GM10248 (cell line): Measurements from ENCODE around the gene HBA2.
A peak's percentile ranks its signal among the peaks of the same experiment; 100 is the strongest.

Experiments
- CTCF ChIA-PET: fragments of 300-600 bp; sonication (Branson Sonifier 250); formaldehyde crosslinking; extraction: SDS; loops from one replicate; lab custom pipeline; 2021; ENCODE audit warnings: antibody characterized with exemption; lab: Yijun Ruan, JAX
- POLR2A ChIA-PET: fragments of 350-650 bp; sonication (Branson Sonifier 250); formaldehyde crosslinking; extraction: SDS; loops from one replicate; lab custom pipeline; 2020; ENCODE audit warnings: antibody characterized with exemption; lab: Yijun Ruan, JAX
- DNase-seq: peaks from one replicate; pipeline ENCODE4 v3.0.0; 2012; ENCODE audit errors: extremely low spot score
- CTCF ChIP-seq: IDR thresholded peaks from 2 replicates; pipeline ENCODE4 v1.5.1; 2012; ENCODE audit warnings: mild to moderate bottlenecking, low read depth; ENCODE audit errors: extremely low read depth, missing control alignments, control extremely low read depth

HBA2 gene

DNA sequence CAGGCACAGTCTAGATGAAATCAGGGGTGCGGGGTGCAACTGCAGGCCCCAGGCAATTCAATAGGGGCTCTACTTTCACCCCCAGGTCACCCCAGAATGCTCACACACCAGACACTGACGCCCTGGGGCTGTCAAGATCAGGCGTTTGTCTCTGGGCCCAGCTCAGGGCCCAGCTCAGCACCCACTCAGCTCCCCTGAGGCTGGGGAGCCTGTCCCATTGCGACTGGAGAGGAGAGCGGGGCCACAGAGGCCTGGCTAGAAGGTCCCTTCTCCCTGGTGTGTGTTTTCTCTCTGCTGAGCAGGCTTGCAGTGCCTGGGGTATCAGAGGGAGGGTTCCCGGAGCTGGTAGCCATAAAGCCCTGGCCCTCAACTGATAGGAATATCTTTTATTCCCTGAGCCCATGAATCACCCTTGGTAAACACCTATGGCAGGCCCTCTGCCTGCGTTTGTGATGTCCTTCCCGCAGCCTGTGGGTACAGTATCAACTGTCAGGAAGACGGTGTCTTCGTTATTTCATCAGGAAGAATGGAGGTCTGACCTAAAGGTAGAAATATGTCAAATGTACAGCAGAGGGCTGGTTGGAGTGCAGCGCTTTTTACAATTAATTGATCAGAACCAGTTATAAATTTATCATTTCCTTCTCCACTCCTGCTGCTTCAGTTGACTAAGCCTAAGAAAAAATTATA is 5.4 kb downstream of the HBA2 start:
- CTCF ChIA-PET = interaction anchor here (1.1 to 2.0 kb wide), 3 partner anchors 10 to 112 kb away, joined by 4 to 8 read pairs (median 6); no protein-coding TSS in a partner anchor
- no peak for DNase-seq
- TF ChIP-seq CTCF = no peak
- POLR2A ChIA-PET = interaction anchor here (0.6 kb wide), 1 partner anchor 81 kb away, joined by 3 read pairs; no protein-coding TSS in a partner anchor

- DNase-seq = no peak
- POLR2A ChIA-PET = interaction anchor here (0.6 kb wide), 1 partner anchor 82 kb away, joined by 3 read pairs; no protein-coding TSS in a partner anchor
- TF ChIP-seq CTCF = no peak
- CTCF ChIA-PET = interaction anchor here (2.0 kb wide), 1 partner anchor 113 kb away, joined by 6 read pairs; no protein-coding TSS in a partner anchor
These were observed 6.0 kb downstream of the HBA2 start for GRCh38 chr16:178668-179015.

DNA sequence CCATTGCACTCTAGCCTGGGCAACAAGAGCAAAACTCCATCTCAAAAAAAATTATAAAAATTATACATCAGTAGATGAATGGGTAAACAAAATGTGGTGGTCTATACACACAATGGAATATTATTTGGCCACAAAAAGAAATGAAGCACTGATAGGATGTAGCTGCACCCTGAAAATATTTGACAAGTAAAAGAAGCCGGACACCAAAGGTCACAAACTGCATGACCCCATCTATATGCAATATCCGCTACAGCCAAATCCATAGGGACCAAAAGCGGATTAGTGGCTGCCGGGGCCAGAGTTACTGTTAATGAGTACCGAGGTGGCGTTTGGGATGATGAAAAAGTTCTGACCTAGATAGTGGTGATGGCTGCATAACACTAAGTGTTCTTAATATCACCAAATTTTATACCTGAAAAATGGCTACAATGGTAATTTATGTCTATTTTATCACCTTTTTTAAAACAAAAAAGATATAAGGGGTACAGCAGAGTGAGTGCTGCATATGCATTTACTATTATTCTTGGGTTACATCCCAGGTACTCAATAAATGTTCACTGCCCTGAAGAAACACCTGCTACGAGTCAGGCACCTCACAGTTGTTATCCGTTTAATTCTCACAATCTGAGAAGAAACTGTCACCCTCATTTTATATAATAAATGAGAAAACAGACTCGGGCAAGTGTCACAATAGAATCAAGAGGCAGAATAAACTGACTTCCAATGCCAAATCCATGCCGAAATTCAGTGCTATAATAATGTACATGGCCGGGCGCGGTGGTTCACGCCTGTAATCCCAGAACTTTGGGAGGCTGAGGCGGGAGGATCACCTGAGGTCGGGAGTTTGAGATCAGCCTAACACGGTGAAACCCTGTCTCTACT is 6.8 kb downstream of the HBA2 start:
- CTCF ChIA-PET = interaction anchor here (0.8 to 2.0 kb wide), 3 partner anchors 13 to 114 kb away, joined by 3 to 6 read pairs (median 3); no protein-coding TSS in a partner anchor
- no peak for DNase-seq
- POLR2A ChIA-PET = no interaction called here
- TF ChIP-seq CTCF = no peak

- CTCF ChIA-PET = interaction anchor here (0.7 to 3.7 kb wide), 9 partner anchors 14 to 202 kb away, joined by 3 to 34 read pairs (median 3); no protein-coding TSS in a partner anchor
- DNase-seq = peak; percentile 73
- POLR2A ChIA-PET = no interaction called here
- TF ChIP-seq CTCF = no peak
These were observed 7.5 kb downstream of the HBA2 start, which contains the start of gene HBQ1 for GRCh38 chr16:180101-180675. HBQ1 (plus strand) TSS chr16:180459; CDS start chr16:180487, 28 bp downstream.

- TF ChIP-seq CTCF = peak; percentile 7
- ChIA-PET CTCF (interaction anchor here (0.7 to 3.7 kb wide), 28 partner anchors 10 to 201 kb away, joined by 3 to 34 read pairs (median 4); partner anchors contain the start of gene HBM), POLR2A (no interaction called here)
- DNase-seq = peak; percentile 93
These were observed 8.2 kb downstream of the HBA2 start for GRCh38 chr16:180681-181564.
